Activated CD4-positive, alpha-beta T cell treated with anti-CD3 and anti-CD28 coated beads for 36 hours (primary cell): ENCODE results near the gene KCTD10. TPM values are rescaled to one million over a fixed set of nuclear protein-coding genes. Genes with fewer than 3 reads are reported as not detected.
A peak's percentile ranks its signal among the peaks of the same experiment; 100 is the strongest.
"Not testable (repeated sequence)": the region's sequence is repeated elsewhere in the genome, so short reads cannot be mapped to it uniquely, and the experiment has no call there.

Experiments
- ATAC-seq: fragments of 200-7000 bp; cut with Tn5 transposase; one replicate; pipeline ENCODE4 v1.10.0; 2021; ENCODE audit warnings: mild to moderate bottlenecking, moderate library complexity
- CTCF ChIA-PET: fragments of 350-600 bp; sonication (Branson Sonifier 250); formaldehyde crosslinking; loops from one replicate; lab custom pipeline; 2021; ENCODE audit warnings: antibody characterized with exemption; lab: Charles Lee
- POLR2A ChIA-PET: fragments of 350-600 bp; sonication (Branson Sonifier 250); formaldehyde crosslinking; loops from one replicate; lab custom pipeline; 2021; ENCODE audit warnings: antibody characterized with exemption, inconsistent platforms; lab: Charles Lee
- DNase-seq: peaks from one replicate; pipeline ENCODE4 v3.0.0-alpha.2; 2020
- H3K27ac Mint-ChIP-seq: one replicate; pipeline ENCODE4 v1.8.0; 2021; ENCODE audit warnings: mixed read lengths
- H3K27me3 Mint-ChIP-seq: one replicate; pipeline ENCODE4 v1.8.0; 2021; ENCODE audit warnings: mixed read lengths
- H3K36me3 Mint-ChIP-seq: one replicate; pipeline ENCODE4 v1.8.0; 2021; ENCODE audit warnings: low read depth, mixed read lengths
- H3K4me1 Mint-ChIP-seq: one replicate; pipeline ENCODE4 v1.8.0; 2021; ENCODE audit warnings: mixed read lengths
- H3K4me3 Mint-ChIP-seq: one replicate; pipeline ENCODE4 v1.8.0; 2021; ENCODE audit warnings: mild to moderate bottlenecking, moderate library complexity, mixed read lengths
- H3K9me3 Mint-ChIP-seq: one replicate; pipeline ENCODE4 v1.8.0; 2021; ENCODE audit warnings: low read depth, mixed read lengths
- intact Hi-C, 2 experiments: fragments of 100-400 bp; cut with DNase I in 1 of 2; cut with micrococcal nuclease in 1 of 2; formaldehyde crosslinking; loops; one replicate each; pipeline versions ENCODE4 v1.14.2 to v1.15.1; 2022 to 2024; cut with DNase I, micrococcal nuclease
- total RNA-seq, 2 experiments: library from RNA; stranded (reverse); gene quantifications; one replicate each; pipeline ENCODE4 v1.2.3, GENCODE V29; 2021

Gene KCTD10
- total RNA-seq, 2 experiments from 2014 or later, result 42.0 to 46.3 TPM

- ChIA-PET CTCF (interaction anchor here (0.6 to 2.5 kb wide), 3 partner anchors 8 to 1198 kb away, joined by 3 to 11 read pairs (median 3); no protein-coding TSS in a partner anchor), POLR2A (no interaction called here)
- Mint-ChIP-seq H3K9me3 (no peaks in the 10 kb centered on the region), H3K27me3 (no peaks in the 10 kb centered on the region), H3K4me1 (peaks cover 5% of the 10 kb centered on the region), H3K27ac (no peak overlapping the region), H3K4me3 (no peak overlapping the region), H3K36me3 (no peaks in the 10 kb centered on the region)
- no peak for DNase-seq
- no peak for ATAC-seq
- intact Hi-C loops, result no loop called here
Measured at GRCh38 chr12:109435428-109436187, 41.5 kb downstream of the KCTD10 start.

GRCh38 chr12:109434582-109434981, 42.5 kb downstream of the KCTD10 start:
- Mint-ChIP-seq H3K27me3 (no peaks in the 10 kb centered on the region), H3K4me3 (no peak overlapping the region), H3K9me3 (no peaks in the 10 kb centered on the region), H3K36me3 (no peaks in the 10 kb centered on the region), H3K27ac (no peak overlapping the region), H3K4me1 (peaks cover 5% of the 10 kb centered on the region)
- DNase-seq, result no peak
- intact Hi-C loops, result loop anchor here in 1 of 2 experiments (5.0 kb wide), 1 partner anchor 43 kb away; the partner anchor contains the start of genes KCTD10 and UBE3B
- no peak for ATAC-seq
- POLR2A ChIA-PET, result no interaction called here
- CTCF ChIA-PET, result interaction anchor here (2.0 kb wide), 1 partner anchor 37 kb away, joined by 10 read pairs; no protein-coding TSS in a partner anchor

- H3K4me3 Mint-ChIP-seq, result no peak overlapping the region
- no peaks in the 10 kb centered on the region for H3K9me3 Mint-ChIP-seq
- DNase-seq (no peak), ATAC-seq (no peak)
- H3K4me1 Mint-ChIP-seq, result peaks cover 5% of the 10 kb centered on the region
- ChIA-PET POLR2A (interaction anchor here (0.5 kb wide), 1 partner anchor 17 kb away, joined by 4 read pairs; no protein-coding TSS in a partner anchor), CTCF (interaction anchor here (0.7 to 2.0 kb wide), 21 partner anchors 9 to 724 kb away, joined by 3 to 10 read pairs (median 5); partner anchors contain the start of genes KCTD10 and UBE3B)
- H3K27ac Mint-ChIP-seq, result no peak overlapping the region
- H3K36me3 Mint-ChIP-seq, result no peaks in the 10 kb centered on the region
- no peaks in the 10 kb centered on the region for H3K27me3 Mint-ChIP-seq
- intact Hi-C loops, result loop anchor here (2.0 to 5.0 kb wide), 3 partner anchors 43 to 341 kb away; partner anchors contain the start of genes KCTD10 (in 2 of the 2) and UBE3B (in 2 of the 2)
Measured at GRCh38 chr12:109433618-109434017, 43.5 kb downstream of the KCTD10 start.

GRCh38 chr12:109432842-109433304, 44.2 kb downstream of the KCTD10 start:
- no peaks in the 10 kb centered on the region for H3K27me3 Mint-ChIP-seq
- POLR2A ChIA-PET, result interaction anchor here (0.5 kb wide), 1 partner anchor 16 kb away, joined by 4 read pairs; no protein-coding TSS in a partner anchor
- CTCF ChIA-PET, result interaction anchor here (0.6 to 2.0 kb wide), 26 partner anchors 10 to 725 kb away, joined by 3 to 10 read pairs (median 4); partner anchors contain the start of genes KCTD10 and UBE3B
- no peak overlapping the region for H3K27ac Mint-ChIP-seq
- ATAC-seq (peak; percentile 86), DNase-seq (peak; percentile 92)
- intact Hi-C loops, result loop anchor here (1.0 to 5.0 kb wide), 5 partner anchors 44 to 447 kb away; partner anchors contain the start of genes KCTD10 (in 2 of the 2), UBE3B (in 2 of the 2) and GLTP (in 1 of the 2)
- no peak overlapping the region for H3K4me3 Mint-ChIP-seq
- peaks cover 5% of the 10 kb centered on the region for H3K4me1 Mint-ChIP-seq
- H3K36me3 Mint-ChIP-seq, result no peaks in the 10 kb centered on the region
- H3K9me3 Mint-ChIP-seq, result no peaks in the 10 kb centered on the region

- intact Hi-C loops, result loop anchor here (1.0 to 5.0 kb wide), 5 partner anchors 44 to 448 kb away; partner anchors contain the start of genes KCTD10 (in 2 of the 2), UBE3B (in 2 of the 2) and GLTP (in 1 of the 2)
- ATAC-seq, result no peak
- POLR2A ChIA-PET, result no interaction called here
Measured at GRCh38 chr12:109432431-109432830, 44.7 kb downstream of the KCTD10 start.

GRCh38 chr12:109430244-109430643, 46.9 kb downstream of the KCTD10 start:
- intact Hi-C loops, result loop anchor here in 1 of 2 experiments (5.0 kb wide), 1 partner anchor 47 kb away; the partner anchor contains the start of genes KCTD10 and UBE3B
- no peaks in the 10 kb centered on the region for H3K36me3 Mint-ChIP-seq
- H3K9me3 Mint-ChIP-seq, result no peaks in the 10 kb centered on the region
- DNase-seq, result no peak
- no peak for ATAC-seq
- POLR2A ChIA-PET, result no interaction called here
- peaks cover 5% of the 10 kb centered on the region for H3K4me1 Mint-ChIP-seq
- H3K27ac Mint-ChIP-seq, result no peak overlapping the region
- CTCF ChIA-PET, result interaction anchor here (0.6 to 1.6 kb wide), 8 partner anchors 9 to 956 kb away, joined by 3 to 5 read pairs (median 4); no protein-coding TSS in a partner anchor
- no peak overlapping the region for H3K4me3 Mint-ChIP-seq
- H3K27me3 Mint-ChIP-seq, result no peaks in the 10 kb centered on the region

More at GRCh38 chr12:109432431-109432830, 44.7 kb downstream of the KCTD10 start:
- DNase-seq, result no peak
- Mint-ChIP-seq H3K27me3 (no peaks in the 10 kb centered on the region), H3K4me1 (peaks cover 5% of the 10 kb centered on the region), H3K4me3 (no peak overlapping the region), H3K9me3 (no peaks in the 10 kb centered on the region), H3K27ac (no peak overlapping the region), H3K36me3 (no peaks in the 10 kb centered on the region)
- CTCF ChIA-PET, result interaction anchor here (0.6 to 2.0 kb wide), 16 partner anchors 10 to 344 kb away, joined by 3 to 10 read pairs (median 4); partner anchors contain the start of genes KCTD10 and UBE3B

GRCh38 chr12:109428804-109429203, 48.3 kb downstream of the KCTD10 start:
- CTCF ChIA-PET, result interaction anchor here (0.5 to 1.3 kb wide), 11 partner anchors 9 to 356 kb away, joined by 3 to 5 read pairs (median 3); no protein-coding TSS in a partner anchor
- H3K27me3 Mint-ChIP-seq, H3K4me1 Mint-ChIP-seq, H3K27ac Mint-ChIP-seq, ATAC-seq, DNase-seq, H3K36me3 Mint-ChIP-seq, H3K9me3 Mint-ChIP-seq, POLR2A ChIA-PET, H3K4me3 Mint-ChIP-seq: not testable (repeated sequence)
- intact Hi-C loops, result loop anchor here in 1 of 2 experiments (1.0 kb wide), 1 partner anchor 346 kb away; no protein-coding TSS in a partner anchor

GRCh38 chr12:109428037-109428629, 49.0 kb downstream of the KCTD10 start:
- H3K9me3 Mint-ChIP-seq, result no peaks in the 10 kb centered on the region
- DNase-seq (peak; percentile 86), ATAC-seq (peak; percentile 82)
- POLR2A ChIA-PET, result interaction anchor here (0.7 kb wide), 2 partner anchors 38 to 850 kb away, joined by 3 to 6 read pairs; no protein-coding TSS in a partner anchor
- H3K4me3 Mint-ChIP-seq, result no peak overlapping the region
- intact Hi-C loops, result loop anchor here in 1 of 2 experiments (1.0 kb wide), 1 partner anchor 347 kb away; no protein-coding TSS in a partner anchor
- peaks cover 6% of the 10 kb centered on the region for H3K27me3 Mint-ChIP-seq
- H3K36me3 Mint-ChIP-seq, result no peaks in the 10 kb centered on the region
- H3K4me1 Mint-ChIP-seq, result peaks cover 2% of the 10 kb centered on the region
- no peak overlapping the region for H3K27ac Mint-ChIP-seq
- CTCF ChIA-PET, result interaction anchor here (0.5 to 2.3 kb wide), 27 partner anchors 9 to 395 kb away, joined by 3 to 11 read pairs (median 3); partner anchors contain the start of gene USP30

GRCh38 chr12:109423392-109423791, 53.7 kb downstream of the KCTD10 start:
- Mint-ChIP-seq H3K4me1 (no peaks in the 10 kb centered on the region), H3K9me3 (no peaks in the 10 kb centered on the region), H3K27ac (no peak overlapping the region), H3K27me3 (peaks cover 16% of the 10 kb centered on the region), H3K4me3 (no peak overlapping the region), H3K36me3 (no peaks in the 10 kb centered on the region)
- ChIA-PET CTCF (interaction anchor here (0.7 kb wide), 1 partner anchor 1440 kb away, joined by 3 read pairs; no protein-coding TSS in a partner anchor), POLR2A (no interaction called here)
- DNase-seq (no peak), ATAC-seq (no peak)
- intact Hi-C loops, result no loop called here

- H3K4me1 Mint-ChIP-seq, result no peaks in the 10 kb centered on the region
- no peak for ATAC-seq
- H3K4me3 Mint-ChIP-seq, result no peak overlapping the region
Measured at GRCh38 chr12:109422251-109422650, 54.8 kb downstream of the KCTD10 start.

More at GRCh38 chr12:109422251-109422650, 54.8 kb downstream of the KCTD10 start:
- no peaks in the 10 kb centered on the region for H3K9me3 Mint-ChIP-seq
- H3K27me3 Mint-ChIP-seq, result peaks cover 16% of the 10 kb centered on the region
- no peaks in the 10 kb centered on the region for H3K36me3 Mint-ChIP-seq
- no peak overlapping the region for H3K27ac Mint-ChIP-seq
- CTCF ChIA-PET, result interaction anchor here (0.6 to 1.5 kb wide), 4 partner anchors 10 to 210 kb away, joined by 3 to 5 read pairs (median 4); no protein-coding TSS in a partner anchor
- no peak for DNase-seq
- POLR2A ChIA-PET, result no interaction called here
- intact Hi-C loops, result no loop called here
